ENCODE data around the gene DPP10.

Gene DPP10

GRCh38 chr2:115460008-115460407, 1017.6 kb downstream of the DPP10 start:
- TF ChIP-seq ZNF777 (tag by site-specific recombination; IDR thresholded peaks at IDR 0.05; ENCODE audit: borderline replicate concordance) (no peak), ZBTB6 (tag by site-specific recombination; IDR thresholded peaks at IDR 0.05) (no peak), BCL11B (tag by site-specific recombination; IDR thresholded peaks at IDR 0.05; ENCODE audit: low read depth) (no peak), ZNF362 (tag by site-specific recombination; IDR thresholded peaks at IDR 0.05) (no peak), ZNF398 (tag by site-specific recombination; IDR thresholded peaks at IDR 0.05) (no peak), ZNF132 (tag by site-specific recombination; IDR thresholded peaks at IDR 0.05; ENCODE audit: borderline replicate concordance) (no peak), PRDM1 (tag by site-specific recombination; IDR thresholded peaks at IDR 0.05) (no peak), ZBTB21 (tag by site-specific recombination; IDR thresholded peaks at IDR 0.05) (no peak), ZNF335 (tag by site-specific recombination; conservative IDR thresholded peaks at IDR 0.05) (no peak), ZNF202 (tag by site-specific recombination; IDR thresholded peaks at IDR 0.05; ENCODE audit: borderline replicate concordance) (no peak), ZNF843 (tag by site-specific recombination; IDR thresholded peaks at IDR 0.05) (no peak)

GRCh38 chr2:115480741-115481140, 1038.3 kb downstream of the DPP10 start:
- Histone ChIP-seq H3K27ac (ENCODE audit: extremely low read depth, low read depth, low read length) (no peak overlapping the region), H3K4me3 (ENCODE audit: low read depth, low read length) (no peak overlapping the region), H3K36me3 (ENCODE audit: control insufficient read depth in 2 of 2, insufficient read depth in 1 of 2, low read length in 2 of 2) (no peaks in the 10 kb centered on the region), H3K4me1 (ENCODE audit: control insufficient read depth, insufficient read depth, low read length) (no peaks in the 10 kb centered on the region), H3K9me3 (ENCODE audit: control insufficient read depth, insufficient read depth, low read depth, low read length) (no peaks in the 10 kb centered on the region)
- CTCF ChIA-PET: no interaction called here
- POLR2A ChIA-PET: no interaction called here
- no peak for TF ChIP-seq ZNF354C (tag by site-specific recombination; IDR thresholded peaks at IDR 0.05; ENCODE audit: borderline replicate concordance, low read depth)
- TF ChIP-seq ZFHX2 (tag by site-specific recombination; conservative IDR thresholded peaks at IDR 0.05): no peak
- no peak for TF ChIP-seq REST (tag by site-specific recombination; IDR thresholded peaks at IDR 0.05)
- TF ChIP-seq ATF2 (tag by site-specific recombination; IDR thresholded peaks at IDR 0.05; ENCODE audit: low read depth): no peak
- TF ChIP-seq ZNF37A (tag by site-specific recombination; IDR thresholded peaks at IDR 0.05): no peak
- no peak for TF ChIP-seq ZBTB7A (tag by site-specific recombination; IDR thresholded peaks at IDR 0.05; ENCODE audit: low read depth)
- no peak for TF ChIP-seq ZNF701 (tag by site-specific recombination; IDR thresholded peaks at IDR 0.05)
- no peak for TF ChIP-seq PRDM6 (tag by site-specific recombination; IDR thresholded peaks at IDR 0.05)
- no peak for TF ChIP-seq ZNF398 (tag by site-specific recombination; IDR thresholded peaks at IDR 0.05)
- no peak for TF ChIP-seq ZNF157 (tag by site-specific recombination; IDR thresholded peaks at IDR 0.05)
- no peak for TF ChIP-seq RBAK (tag by site-specific recombination; IDR thresholded peaks at IDR 0.05)
- no peak for TF ChIP-seq ZEB2 (tag by site-specific recombination; IDR thresholded peaks at IDR 0.05)

More at GRCh38 chr2:115460008-115460407, 1017.6 kb downstream of the DPP10 start:
- Histone ChIP-seq H3K4me3 (ENCODE audit: low read depth, low read length) (no peak overlapping the region), H3K27ac (ENCODE audit: extremely low read depth, low read depth, low read length) (no peak overlapping the region), H3K9me3 (ENCODE audit: control insufficient read depth, insufficient read depth, low read depth, low read length) (no peaks in the 10 kb centered on the region), H3K36me3 (ENCODE audit: control insufficient read depth in 2 of 2, insufficient read depth in 1 of 2, low read length in 2 of 2) (no peaks in the 10 kb centered on the region), H3K4me1 (ENCODE audit: control insufficient read depth, insufficient read depth, low read length) (no peaks in the 10 kb centered on the region)
- CTCF ChIA-PET: no interaction called here
- POLR2A ChIA-PET: no interaction called here
